IPS-NIHi11 (cell line): ENCODE measurements around the gene CNPY3.

Source experiments
- DNase-seq: peaks from one replicate; pipeline ENCODE4 v3.0.0; 2012; ENCODE audit warnings: mixed read lengths, low spot score

Gene CNPY3

GRCh38 chr6:42960243-42961019 is 31.2 kb downstream of the CNPY3 start, which contains the start of gene GNMT:
Gene GNMT (plus strand): TSS chr6:42960754. CDS start chr6:42960768, 14 bp downstream.
- peak; percentile 93 for DNase-seq

- no peak for DNase-seq
Observed at GRCh38 chr6:42961020-42961470, 31.8 kb downstream of the CNPY3 start.

DNA sequence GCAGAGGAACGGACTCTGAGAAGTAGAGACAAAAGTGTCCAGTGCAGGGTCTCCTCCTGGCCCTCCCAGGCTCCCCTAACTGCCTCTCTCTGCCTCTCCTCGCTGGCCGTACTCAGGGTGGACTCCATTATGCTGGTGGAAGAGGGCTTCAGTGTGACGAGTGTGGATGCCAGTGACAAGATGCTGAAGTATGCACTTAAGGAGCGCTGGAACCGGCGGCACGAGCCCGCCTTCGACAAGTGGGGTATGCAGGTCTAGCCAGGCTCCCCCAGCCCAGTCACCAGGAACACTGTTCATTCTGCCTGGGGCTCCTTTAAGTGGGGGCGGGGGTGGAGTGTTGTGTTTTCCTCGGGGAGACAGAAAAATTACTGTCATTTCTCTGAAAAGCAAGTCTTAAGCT is 32.8 kb downstream of the CNPY3 start:
- DNase-seq = no peak

- peak; percentile 4 for DNase-seq
Observed at GRCh38 chr6:42962502-42963178, 33.4 kb downstream of the CNPY3 start.

- no peak for DNase-seq
Observed at GRCh38 chr6:42963179-42963854, 34.0 kb downstream of the CNPY3 start.

GRCh38 chr6:42963855-42964605 is 34.8 kb downstream of the CNPY3 start:
- peak; percentile 80 for DNase-seq

DNA sequence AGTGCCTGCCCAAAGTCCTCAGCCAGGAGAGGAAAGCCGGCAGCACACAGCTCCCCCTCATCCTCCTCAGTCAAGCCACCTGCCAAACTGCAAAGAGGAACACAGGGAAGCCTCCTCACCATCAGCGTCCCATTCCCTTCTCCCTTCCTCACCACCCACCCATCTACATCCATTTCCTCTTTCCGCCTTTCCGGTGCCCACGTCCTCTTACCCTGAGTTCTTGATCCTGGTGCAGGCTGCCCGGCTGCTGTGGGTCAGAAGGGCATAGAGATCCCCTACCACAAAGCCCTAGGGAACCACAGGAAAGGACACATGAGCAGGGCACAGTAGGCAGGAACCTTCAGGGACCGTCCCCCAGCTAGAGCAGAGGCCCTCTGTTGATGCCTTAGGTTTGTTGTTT is 37.3 kb downstream of the CNPY3 start:
- no peak for DNase-seq

DNA sequence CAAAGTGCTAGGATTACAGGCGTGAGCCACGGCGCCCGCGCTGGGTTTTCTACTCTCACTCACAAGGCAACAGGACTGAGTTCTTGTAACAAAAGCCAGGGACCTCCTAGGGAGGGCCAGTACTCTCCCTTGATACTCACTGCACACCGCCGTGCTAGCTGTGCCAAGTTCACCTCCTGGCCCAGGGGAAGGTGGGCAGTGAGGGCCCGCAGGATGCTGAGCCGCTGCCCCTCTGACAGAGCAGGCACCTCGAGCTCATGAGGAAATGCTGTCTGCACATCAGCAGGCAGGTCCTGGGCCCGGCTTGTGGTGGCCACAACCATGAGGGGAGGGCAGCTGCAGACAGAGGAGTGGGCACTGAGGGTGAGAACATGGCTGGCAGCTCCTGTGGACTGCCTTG is 37.9 kb downstream of the CNPY3 start:
- no peak for DNase-seq

- DNase-seq = no peak
Observed at GRCh38 chr6:42968126-42968701, 38.9 kb downstream of the CNPY3 start.

- no peak for DNase-seq
Observed at GRCh38 chr6:42968783-42969182, 39.5 kb downstream of the CNPY3 start.

GRCh38 chr6:42969431-42969830 is 40.2 kb downstream of the CNPY3 start:
- DNase-seq = no peak

DNA sequence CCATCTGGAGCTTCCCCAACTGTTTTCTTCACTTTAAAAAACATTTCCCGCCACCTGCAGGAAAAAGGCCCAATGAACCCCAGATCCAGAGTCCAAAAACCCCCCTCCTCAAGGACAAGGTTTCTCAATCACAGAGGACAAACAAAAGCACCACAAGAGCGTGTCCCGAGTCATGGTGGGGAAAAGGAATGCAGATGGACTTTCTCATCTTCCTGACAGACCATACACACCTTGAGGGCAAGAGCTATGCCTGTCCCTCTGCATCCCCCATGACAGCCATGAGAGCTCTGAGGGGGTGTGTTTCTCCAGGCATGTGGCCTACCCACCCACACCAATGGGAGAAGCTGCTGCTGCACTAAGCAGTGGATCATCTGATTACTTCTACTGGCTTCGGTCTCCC is 40.7 kb downstream of the CNPY3 start:
- DNase-seq = no peak

DNA sequence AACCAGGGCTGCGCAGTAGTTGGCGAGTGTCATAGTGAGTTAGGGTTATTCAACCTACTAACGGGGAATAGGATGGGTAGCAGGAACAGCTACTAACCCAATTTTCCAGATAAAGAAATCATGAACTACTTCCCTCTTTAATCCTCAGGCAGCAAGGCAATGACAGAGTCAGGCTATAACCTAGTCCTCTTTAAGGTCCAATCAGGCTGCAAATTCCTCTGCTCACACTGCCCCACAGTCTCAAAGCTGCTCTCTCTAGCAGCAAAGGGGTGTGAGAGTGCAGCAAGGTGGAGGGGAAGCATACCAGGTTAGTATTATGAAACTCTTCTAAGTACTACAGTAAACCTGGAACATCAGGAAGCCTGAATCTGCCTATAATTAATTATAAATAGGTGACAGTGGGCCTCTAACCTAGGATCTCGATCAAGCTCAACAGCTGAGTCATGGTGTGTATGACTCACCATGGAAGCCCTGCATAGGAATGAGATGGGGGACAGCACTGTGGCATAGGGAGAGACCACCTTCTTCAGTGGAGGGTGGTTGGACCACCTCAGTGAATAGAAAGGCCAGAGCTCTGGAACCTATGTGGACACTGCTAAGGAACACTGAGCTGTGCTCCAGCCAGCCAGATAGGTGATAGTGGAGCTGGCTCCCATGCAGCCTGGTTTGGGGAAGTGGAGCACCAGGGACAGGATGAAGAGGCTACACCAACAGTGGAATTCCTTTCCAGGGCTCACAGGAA is 41.8 kb downstream of the CNPY3 start:
- no peak for DNase-seq

GRCh38 chr6:42971746-42972327 is 42.6 kb downstream of the CNPY3 start:
- no peak for DNase-seq

- DNase-seq = no peak
Observed at GRCh38 chr6:42973926-42974325, 44.6 kb downstream of the CNPY3 start.

DNA sequence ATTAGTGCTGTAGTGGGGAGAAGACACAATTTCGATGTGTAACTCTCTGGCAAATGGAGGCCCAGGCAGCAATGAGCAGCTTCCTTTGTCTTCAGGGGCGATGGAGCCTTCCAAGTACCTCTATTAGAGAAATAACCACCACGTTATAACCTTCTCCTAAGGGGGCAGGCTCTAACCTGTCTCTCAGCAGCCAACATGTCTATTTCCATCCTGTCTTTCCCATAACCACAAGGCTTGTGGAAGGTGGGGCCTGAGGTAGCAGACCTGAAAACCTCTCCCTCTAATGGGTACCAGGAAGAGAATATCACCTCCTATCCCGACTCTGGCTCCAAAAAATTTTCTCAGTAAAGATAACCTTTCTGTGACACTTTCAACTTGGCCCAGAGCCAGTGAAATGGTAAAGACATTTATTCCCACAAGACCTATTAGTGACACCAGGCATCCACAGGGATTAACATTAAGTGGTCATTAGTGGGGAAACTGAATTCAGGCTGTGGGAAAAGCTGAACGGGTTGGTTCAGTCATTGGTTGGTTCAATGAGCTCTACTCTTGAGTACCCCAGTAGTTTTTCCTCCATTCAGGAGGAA is 45.7 kb downstream of the CNPY3 start:
- no peak for DNase-seq

DNA sequence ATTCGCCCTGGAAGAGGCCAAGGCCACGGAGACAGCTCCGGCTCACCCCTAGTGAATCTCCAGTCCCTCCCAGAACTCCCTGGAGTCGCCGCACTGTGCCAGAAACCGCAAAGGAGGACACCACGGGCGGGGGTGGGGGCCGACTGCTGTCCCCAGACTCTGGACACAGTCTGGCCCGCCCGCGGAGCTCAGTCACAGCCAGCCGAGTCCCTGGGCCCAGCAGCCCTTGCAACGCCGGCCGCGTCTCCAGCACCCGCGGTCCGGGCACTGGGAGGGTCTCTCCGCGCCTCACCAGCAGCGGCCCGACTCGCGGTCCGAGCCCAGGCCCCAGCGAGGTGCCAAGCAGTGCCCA is 49.2 kb downstream of the CNPY3 start:
- DNase-seq = peak; percentile 41

- peak; percentile 91 for DNase-seq
Observed at GRCh38 chr6:42978839-42979522, 49.7 kb downstream of the CNPY3 start, which contains the start of gene PEX6. Gene PEX6 (minus strand): TSS chr6:42979181. CDS start chr6:42979150, 31 bp downstream.

DNA sequence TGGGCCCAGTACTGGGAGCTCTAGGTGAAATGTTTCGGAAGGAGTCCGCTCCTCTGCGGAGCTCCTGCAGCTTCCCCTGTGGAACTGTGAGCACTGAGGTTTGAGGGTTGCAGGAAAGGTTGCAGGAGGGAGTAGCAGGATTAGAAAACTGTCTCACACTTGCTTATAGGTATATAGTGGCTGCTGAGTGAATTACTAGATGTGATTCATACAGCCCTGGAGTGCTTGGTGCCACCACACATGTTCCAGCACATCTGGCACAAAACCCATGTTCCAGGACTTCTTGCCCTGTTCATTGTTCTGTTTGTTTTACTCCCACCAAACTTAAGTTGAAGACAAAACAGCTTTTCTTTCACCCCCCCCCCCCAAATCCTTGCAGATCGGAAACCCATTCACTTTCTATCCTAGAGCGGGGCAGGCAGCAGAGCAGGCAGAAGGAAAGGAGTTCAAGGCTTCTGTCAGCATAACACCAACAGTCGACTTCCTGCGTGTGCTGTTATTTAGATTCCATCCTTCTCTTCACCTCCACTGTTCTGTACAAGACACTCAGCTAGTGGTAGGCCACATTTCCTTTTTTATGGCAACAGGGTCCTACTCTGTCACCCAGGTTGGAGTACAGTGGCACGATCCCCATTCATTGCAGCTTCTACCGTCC is 50.4 kb downstream of the CNPY3 start:
- no peak for DNase-seq
